ENCODE data around the gene TMEM190.

Gene TMEM190

GRCh38 chr19:55382522-55383054 lies 6.0 kb downstream of the TMEM190 start:
- no peak for DNase-seq (ENCODE audit: low read depth)
- no peak overlapping the region for H3K4me3 ChIP-seq (ENCODE audit: low read depth, low read length)

GRCh38 chr19:55383279-55384130 lies 6.9 kb downstream of the TMEM190 start:
- DNase-seq (ENCODE audit: low read depth): peak; percentile 76
- TF ChIP-seq MYC (IDR thresholded peaks at IDR 0.05; ENCODE audit: low read depth, low read length): no peak
- no peak for TF ChIP-seq CTCF (IDR thresholded peaks at IDR 0.05; ENCODE audit: low read depth, low read length)
- no peak for TF ChIP-seq MAX (IDR thresholded peaks at IDR 0.05; ENCODE audit: low read depth, low read length)
- no peak for TF ChIP-seq POLR2A (IDR thresholded peaks at IDR 0.05; ENCODE audit: extremely low read depth, insufficient read length)
- peak overlapping the region; percentile 32 for H3K4me3 ChIP-seq (ENCODE audit: low read depth, low read length)

More at GRCh38 chr19:55382522-55383054, 6.0 kb downstream of the TMEM190 start:
- TF ChIP-seq CTCF (IDR thresholded peaks at IDR 0.05; ENCODE audit: low read depth, low read length) (no peak), MAX (IDR thresholded peaks at IDR 0.05; ENCODE audit: low read depth, low read length) (no peak), MYC (IDR thresholded peaks at IDR 0.05; ENCODE audit: low read depth, low read length) (no peak), POLR2A (IDR thresholded peaks at IDR 0.05; ENCODE audit: extremely low read depth, insufficient read length) (no peak)

- DNase-seq (ENCODE audit: low read depth): peak; percentile 52
- H3K4me3 ChIP-seq (ENCODE audit: low read depth, low read length): peak within 1 kb of the TSS; percentile 73
- no peak for TF ChIP-seq MAX (IDR thresholded peaks at IDR 0.05; ENCODE audit: low read depth, low read length)
- no peak for TF ChIP-seq POLR2A (IDR thresholded peaks at IDR 0.05; ENCODE audit: extremely low read depth, insufficient read length)
- TF ChIP-seq CTCF (IDR thresholded peaks at IDR 0.05; ENCODE audit: low read depth, low read length): no peak
- no peak for TF ChIP-seq MYC (IDR thresholded peaks at IDR 0.05; ENCODE audit: low read depth, low read length)
Observed at GRCh38 chr19:55384131-55384919, 7.7 kb downstream of the TMEM190 start, which contains the start of gene TMEM238. TSS of gene TMEM238 (minus strand) at chr19:55384292. CDS start at chr19:55384259, 33 bp downstream.

- DNase-seq (ENCODE audit: low read depth): peak; percentile 91
- TF ChIP-seq MYC (IDR thresholded peaks at IDR 0.05; ENCODE audit: low read depth, low read length) (no peak), POLR2A (IDR thresholded peaks at IDR 0.05; ENCODE audit: extremely low read depth, insufficient read length) (no peak), MAX (IDR thresholded peaks at IDR 0.05; ENCODE audit: low read depth, low read length) (no peak), CTCF (IDR thresholded peaks at IDR 0.05; ENCODE audit: low read depth, low read length) (no peak)
Observed at GRCh38 chr19:55384920-55385723, 8.5 kb downstream of the TMEM190 start.

More at GRCh38 chr19:55384920-55385723, 8.5 kb downstream of the TMEM190 start:
- peak overlapping the region; percentile 73 for H3K4me3 ChIP-seq (ENCODE audit: low read depth, low read length)
